ENCODE results near the gene LDLRAD2.

DNA sequence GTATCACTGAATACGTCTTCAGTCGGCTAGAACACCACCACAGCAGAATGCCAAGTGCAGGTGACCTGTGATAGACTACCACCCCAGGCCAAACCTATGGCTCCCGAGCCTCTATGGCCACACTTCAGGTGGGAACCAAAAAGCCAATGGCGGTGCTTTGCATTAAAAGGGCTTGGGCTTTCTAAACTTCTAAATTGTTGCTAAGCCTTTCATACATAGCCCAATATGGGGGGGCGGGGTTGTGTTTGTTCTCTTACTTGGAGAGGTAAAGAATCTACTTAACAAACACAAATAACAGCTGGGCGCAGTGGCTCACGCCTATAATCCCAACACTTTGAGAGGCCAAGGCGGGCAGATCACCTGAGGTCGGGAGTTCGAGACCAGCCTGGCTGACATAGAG lies 48.8 kb upstream of the LDLRAD2 start:
- TF ChIP-seq, protein P1, sequence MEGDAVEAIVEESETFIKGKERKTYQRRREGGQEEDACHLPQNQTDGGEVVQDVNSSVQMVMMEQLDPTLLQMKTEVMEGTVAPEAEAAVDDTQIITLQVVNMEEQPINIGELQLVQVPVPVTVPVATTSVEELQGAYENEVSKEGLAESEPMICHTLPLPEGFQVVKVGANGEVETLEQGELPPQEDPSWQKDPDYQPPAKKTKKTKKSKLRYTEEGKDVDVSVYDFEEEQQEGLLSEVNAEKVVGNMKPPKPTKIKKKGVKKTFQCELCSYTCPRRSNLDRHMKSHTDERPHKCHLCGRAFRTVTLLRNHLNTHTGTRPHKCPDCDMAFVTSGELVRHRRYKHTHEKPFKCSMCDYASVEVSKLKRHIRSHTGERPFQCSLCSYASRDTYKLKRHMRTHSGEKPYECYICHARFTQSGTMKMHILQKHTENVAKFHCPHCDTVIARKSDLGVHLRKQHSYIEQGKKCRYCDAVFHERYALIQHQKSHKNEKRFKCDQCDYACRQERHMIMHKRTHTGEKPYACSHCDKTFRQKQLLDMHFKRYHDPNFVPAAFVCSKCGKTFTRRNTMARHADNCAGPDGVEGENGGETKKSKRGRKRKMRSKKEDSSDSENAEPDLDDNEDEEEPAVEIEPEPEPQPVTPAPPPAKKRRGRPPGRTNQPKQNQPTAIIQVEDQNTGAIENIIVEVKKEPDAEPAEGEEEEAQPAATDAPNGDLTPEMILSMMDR (conservative IDR thresholded peaks at IDR 0.05; ENCODE audit: low read depth, low read length): no peak
- TF ChIP-seq CEBPB (IDR thresholded peaks at IDR 0.05; ENCODE audit: low read depth, low read length) (no peak), POLR2A (IDR thresholded peaks at IDR 0.05; ENCODE audit: low read depth, low read length) (no peak)

Data from IMR-90 (cell line).